Keratinocyte (primary cell): ENCODE results near the gene SERPINE1. TPM values are rescaled to one million over a fixed set of nuclear protein-coding genes. Genes with fewer than 3 reads are reported as not detected.
A peak's percentile ranks its signal among the peaks of the same experiment; 100 is the strongest.

Source experiments
- DNase-seq: peaks from one replicate; pipeline ENCODE4 v3.0.0-alpha.2; 2011; ENCODE audit warnings: low read depth, missing footprints, low spot score
- FAIRE-seq: peaks from 2 replicates; lab custom pipeline; 2011; peaks lifted over from hg19 to GRCh38; lab: Jason Lieb, UNC
- H2AFZ ChIP-seq: 2 replicates; pipeline ENCODE4 v1.6.0; 2012; ENCODE audit warnings: low read length, control low read depth, inconsistent platforms; ENCODE audit not compliant: control insufficient read depth
- H3K27ac ChIP-seq: 2 replicates; pipeline ENCODE4 v1.5.1; 2011; ENCODE audit warnings: low read length; ENCODE audit not compliant: control insufficient read depth, insufficient read depth
- H3K27me3 ChIP-seq: 3 replicates; pipeline ENCODE4 v1.6.0; 2011; ENCODE audit warnings: low read length; ENCODE audit not compliant: control insufficient read depth, insufficient read depth; ENCODE audit errors: extremely low read depth
- H3K36me3 ChIP-seq, 2 experiments: 2 replicates in 1 of 2; 3 replicates in 1 of 2; pipeline ENCODE4 v1.5.1; 2011; ENCODE audit warnings: low read length in 2 of 2, mild to moderate bottlenecking in 1 of 2; ENCODE audit not compliant: control insufficient read depth in 2 of 2, insufficient read depth in 2 of 2; ENCODE audit errors: extremely low read depth in 1 of 2
- H3K4me1 ChIP-seq: 3 replicates; pipeline ENCODE4 v1.5.1; 2011; ENCODE audit warnings: low read length; ENCODE audit not compliant: control insufficient read depth, insufficient read depth; ENCODE audit errors: extremely low read depth
- H3K4me2 ChIP-seq: 3 replicates; pipeline ENCODE4 v1.6.0; 2011; ENCODE audit warnings: low read depth, low read length; ENCODE audit not compliant: control insufficient read depth, insufficient read depth; ENCODE audit errors: extremely low read depth
- H3K4me3 ChIP-seq, 3 experiments: fragments of 200-600 bp in 1 of 3; sonication (generic) in 1 of 3; 2 replicates in 2 of 3; 3 replicates in 1 of 3; pipeline ENCODE4 v1.5.1; 2011 to 2016; ENCODE audit warnings: low read length in 3 of 3, mild to moderate bottlenecking in 3 of 3, control low read depth in 2 of 3, inconsistent platforms in 1 of 3, low read depth in 1 of 3, mixed read lengths in 1 of 3, mixed run types in 1 of 3, moderate library complexity in 1 of 3; ENCODE audit not compliant: control insufficient read depth in 2 of 3, insufficient read depth in 2 of 3; ENCODE audit errors: extremely low read depth in 1 of 3
- H3K79me2 ChIP-seq: 2 replicates; pipeline ENCODE4 v1.6.0; 2012; ENCODE audit warnings: low read length; ENCODE audit not compliant: control insufficient read depth, insufficient read depth
- H3K9ac ChIP-seq: 3 replicates; pipeline ENCODE4 v1.6.0; 2011; ENCODE audit warnings: low read length; ENCODE audit not compliant: control insufficient read depth, insufficient read depth; ENCODE audit errors: extremely low read depth
- H3K9me1 ChIP-seq: 3 replicates; pipeline ENCODE4 v1.6.0; 2011; ENCODE audit warnings: low read length; ENCODE audit not compliant: control insufficient read depth, insufficient read depth; ENCODE audit errors: extremely low read depth
- H3K9me3 ChIP-seq: 2 replicates; pipeline ENCODE4 v1.5.1; 2012; ENCODE audit warnings: low read depth, low read length; ENCODE audit not compliant: control insufficient read depth
- H4K20me1 ChIP-seq: 3 replicates; pipeline ENCODE4 v1.6.0; 2011; ENCODE audit warnings: low read length; ENCODE audit not compliant: control insufficient read depth, insufficient read depth; ENCODE audit errors: extremely low read depth
- CTCF ChIP-seq, 3 experiments: IDR thresholded peaks in 1 of 3; conservative IDR thresholded peaks in 1 of 3; optimal IDR thresholded peaks in 1 of 3; 2 replicates in 2 of 3; 3 replicates in 1 of 3; pipeline versions ENCODE3 to v1.5.1; 2011; ENCODE audit warnings: low read length in 3 of 3, mild to moderate bottlenecking in 3 of 3, moderate library complexity in 2 of 3, control low read depth in 1 of 3, inconsistent platforms in 1 of 3; ENCODE audit not compliant: insufficient read depth in 2 of 3; ENCODE audit errors: extremely low read depth in 1 of 3
- EZH2 ChIP-seq: IDR thresholded peaks from one replicate; pipeline ENCODE4 v1.6.1; 2012; ENCODE audit warnings: inconsistent platforms, mild to moderate bottlenecking, low read length, moderate library complexity
- dilution Hi-C: fragments of 300-500 bp; cut with MboI; formaldehyde crosslinking; loops from one replicate; pipeline ENCODE4 v1.7.0; 2020; ENCODE audit warnings: low sequenced_read_pairs; ENCODE audit not compliant: extremely low pct_ligation_motif_present
- polyA minus RNA-seq, 3 experiments: library from RNA; depleted of rRNA, polyadenylated mRNA; stranded (reverse); fragments of >200 nt; gene quantifications; 1 replicate in 1 of 3; 2 replicates in 1 of 3; 3 replicates in 1 of 3; pipeline ENCODE4 v1.2.3, GENCODE V29; 2011
- polyA plus RNA-seq, 5 experiments: library from polyadenylated mRNA; depleted of rRNA in 3 of 5; stranded (reverse) in 3 of 5; stranded (forward) in 1 of 5; unstranded in 1 of 5; fragments of >200 nt; gene quantifications; 1 replicate in 1 of 5; 2 replicates in 3 of 5; 3 replicates in 1 of 5; pipeline versions ENCODE4 v1.2.1 to v1.2.3, GENCODE V29; 2011 to 2012; ENCODE audit warnings: missing spikeins in 2 of 5, low read depth in 1 of 5, low replicate concordance in 1 of 5

SERPINE1 gene
- polyA plus RNA-seq = 522 to 820 TPM (median 808 TPM) in 3 replicates
- polyA plus RNA-seq (2011; ENCODE audit: low read depth) = 34.7 TPM
- polyA plus RNA-seq (2011; cell fraction: cytosol; rRNA removed) = 285 and 359 TPM in 2 replicates
- 835 and 1,052 TPM in 2 replicates for polyA plus RNA-seq (2011; cell fraction: nucleus; rRNA removed)
- polyA plus RNA-seq (2012; ENCODE audit: low replicate concordance) = 93.7 and 469 TPM in 2 replicates
- polyA minus RNA-seq = 678 to 1,056 TPM (median 837 TPM) in 3 replicates
- polyA minus RNA-seq (2011; cell fraction: cytosol; rRNA and poly(A)+ RNA removed) = 628 TPM
- polyA minus RNA-seq (2011; cell fraction: nucleus; rRNA and poly(A)+ RNA removed) = 723 and 866 TPM in 2 replicates

- H3K4me1 ChIP-seq = peaks cover 43% of the 10 kb centered on the region
- FAIRE-seq = peak; percentile 84
- H3K9ac ChIP-seq = peak within 1 kb of the TSS; percentile 83
Observed at GRCh38 chr7:101126651-101127459, at the start of gene SERPINE1. SERPINE1 (plus strand) TSS chr7:101127104; CDS start chr7:101128394, 1,290 bp downstream.

GRCh38 chr7:101077303-101078086 is 49.4 kb upstream of the SERPINE1 start:
- Histone ChIP-seq H3K4me2 (no peak overlapping the region), H3K27ac (no peak overlapping the region), H3K9me1 (no peaks in the 10 kb centered on the region), H4K20me1 (no peaks in the 10 kb centered on the region), H3K4me1 (no peaks in the 10 kb centered on the region), H3K9me3 (no peaks in the 10 kb centered on the region), H3K36me3 (no peaks in the 10 kb centered on the region), H3K4me3 (no peak overlapping the region), H3K27me3 (no peaks in the 10 kb centered on the region), H2AFZ (no peak overlapping the region), H3K79me2 (no peaks in the 10 kb centered on the region), H3K9ac (no peak overlapping the region)
- FAIRE-seq = no peak
- dilution Hi-C loops = no loop called here
- peak; percentile 23 for DNase-seq
- TF ChIP-seq EZH2 (no peak), CTCF (optimal IDR thresholded peaks at IDR 0.05 in 1 of 3, IDR thresholded peaks at IDR 0.05 in 1 of 3, conservative IDR thresholded peaks at IDR 0.05 in 1 of 3; ENCODE audit: extremely low read depth in 1 of 3, insufficient read depth in 2 of 3, low read length in 3 of 3) (peak; percentile 93 to 99 (median 98))

More at GRCh38 chr7:101126651-101127459, at the start of gene SERPINE1:
- H3K79me2 ChIP-seq = peaks cover 17% of the 10 kb centered on the region
- peaks cover 15 to 28% of the 10 kb centered on the region in 2 experiments for H3K36me3 ChIP-seq
- dilution Hi-C loops = no loop called here
- H3K27me3 ChIP-seq = no peaks in the 10 kb centered on the region
- H3K9me1 ChIP-seq = peaks cover 2% of the 10 kb centered on the region
- DNase-seq = peak; percentile 99
- H3K4me2 ChIP-seq = peak within 1 kb of the TSS; percentile 93
- peak within 1 kb of the TSS; percentile 45 to 86 (median 78) for H3K4me3 ChIP-seq
- peaks cover 5% of the 10 kb centered on the region for H4K20me1 ChIP-seq
- no peaks in the 10 kb centered on the region for H3K9me3 ChIP-seq
- peak within 1 kb of the TSS; percentile 88 for H3K27ac ChIP-seq
- TF ChIP-seq EZH2 (no peak), CTCF (optimal IDR thresholded peaks at IDR 0.05 in 1 of 3, IDR thresholded peaks at IDR 0.05 in 1 of 3, conservative IDR thresholded peaks at IDR 0.05 in 1 of 3; ENCODE audit: extremely low read depth in 1 of 3, insufficient read depth in 2 of 3, low read length in 3 of 3) (peak in 1 of 3 experiments; percentile 22)
- H2AFZ ChIP-seq = peak within 1 kb of the TSS; percentile 58
